Thoracic aorta (tissue), 2 donors: ENCODE measurements around the gene OR10G3. TPM values are rescaled to one million over a fixed set of nuclear protein-coding genes. Genes with fewer than 3 reads are reported as not detected.

ENCODE experiments used
- ATAC-seq: fragments of 150-250 bp; one replicate; pipeline ENCODE4 v1.8.0; 2017; ENCODE audit warnings: low read depth; ENCODE audit not compliant: insufficient number of reproducible peaks, low FRiP score
- DNase-seq: peaks from one replicate; pipeline ENCODE4 v3.0.0-alpha.2; 2020; ENCODE audit warnings: low spot score
- H3K27ac ChIP-seq, 2 donors: fragments of 200-600 bp; sonication (generic); 1 replicate in 1 of 2; 2 replicates in 1 of 2; pipeline ENCODE4 v1.5.1; 2016; ENCODE audit warnings: mild to moderate bottlenecking in 2 of 2, moderate library complexity in 2 of 2
- H3K27me3 ChIP-seq: fragments of 200-600 bp; sonication (generic); replicated peaks from 2 replicates; pipeline ENCODE4 v1.6.0; 2016; ENCODE audit warnings: mild to moderate bottlenecking; ENCODE audit not compliant: insufficient read depth
- H3K36me3 ChIP-seq: fragments of 200-600 bp; sonication (generic); one replicate; pipeline ENCODE4 v1.5.1; 2016
- H3K4me1 ChIP-seq, 2 donors: fragments of 200-600 bp; sonication (generic); 1 replicate in 1 of 2; 2 replicates in 1 of 2; pipeline versions ENCODE4 v1.5.1 to v1.6.0; 2016; ENCODE audit warnings: low read depth in 2 of 2, mild to moderate bottlenecking in 1 of 2; ENCODE audit not compliant: control insufficient read depth in 1 of 2
- H3K4me3 ChIP-seq: fragments of 200-600 bp; sonication (generic); 2 replicates; pipeline ENCODE4 v1.5.1; 2016; ENCODE audit warnings: mild to moderate bottlenecking
- H3K9me3 ChIP-seq: fragments of 200-600 bp; sonication (generic); 2 replicates; pipeline ENCODE4 v1.5.1; 2016
- total RNA-seq, 2 donors: library from RNA; depleted of rRNA; stranded (reverse); fragments of >200 nt; gene quantifications; one replicate each; pipeline versions ENCODE4 v1.1.0 to v1.2.3, GENCODE V29; 2016
- TF ChIP-seq, protein P1 (sequence below): fragments of 200-600 bp; sonication (generic); IDR thresholded peaks from one replicate; pipeline ENCODE4 v1.5.1; 2019; ENCODE audit warnings: antibody characterized with exemption

The OR10G3 gene
- total RNA-seq, 2 donors from 2014 or later, result not detected

DNA sequence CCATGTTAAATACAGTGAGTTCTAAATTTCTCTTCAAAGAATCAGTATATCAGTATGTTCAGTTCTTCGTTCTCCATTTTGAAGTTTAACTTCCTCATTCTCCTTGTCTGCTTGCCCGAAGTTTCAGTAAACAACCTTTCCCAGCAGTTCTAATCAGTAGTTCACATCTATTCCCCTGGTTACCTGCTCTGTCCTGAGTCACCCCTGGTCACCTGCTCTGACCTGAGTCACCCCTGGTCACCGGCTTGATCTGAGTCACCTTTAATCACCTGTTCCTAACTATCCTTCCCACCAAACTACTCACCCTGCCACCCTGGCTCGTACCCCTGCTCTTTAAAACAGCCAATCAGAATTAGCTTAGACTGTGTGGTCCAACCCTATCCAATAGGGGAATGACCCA is 9.4 kb upstream of the OR10G3 start:
- TF ChIP-seq, protein P1, sequence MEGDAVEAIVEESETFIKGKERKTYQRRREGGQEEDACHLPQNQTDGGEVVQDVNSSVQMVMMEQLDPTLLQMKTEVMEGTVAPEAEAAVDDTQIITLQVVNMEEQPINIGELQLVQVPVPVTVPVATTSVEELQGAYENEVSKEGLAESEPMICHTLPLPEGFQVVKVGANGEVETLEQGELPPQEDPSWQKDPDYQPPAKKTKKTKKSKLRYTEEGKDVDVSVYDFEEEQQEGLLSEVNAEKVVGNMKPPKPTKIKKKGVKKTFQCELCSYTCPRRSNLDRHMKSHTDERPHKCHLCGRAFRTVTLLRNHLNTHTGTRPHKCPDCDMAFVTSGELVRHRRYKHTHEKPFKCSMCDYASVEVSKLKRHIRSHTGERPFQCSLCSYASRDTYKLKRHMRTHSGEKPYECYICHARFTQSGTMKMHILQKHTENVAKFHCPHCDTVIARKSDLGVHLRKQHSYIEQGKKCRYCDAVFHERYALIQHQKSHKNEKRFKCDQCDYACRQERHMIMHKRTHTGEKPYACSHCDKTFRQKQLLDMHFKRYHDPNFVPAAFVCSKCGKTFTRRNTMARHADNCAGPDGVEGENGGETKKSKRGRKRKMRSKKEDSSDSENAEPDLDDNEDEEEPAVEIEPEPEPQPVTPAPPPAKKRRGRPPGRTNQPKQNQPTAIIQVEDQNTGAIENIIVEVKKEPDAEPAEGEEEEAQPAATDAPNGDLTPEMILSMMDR, result no peak
- Histone ChIP-seq H3K4me1 (no peaks in the 10 kb centered on the region), H3K4me3 (no peak overlapping the region), H3K27me3 (no peaks in the 10 kb centered on the region), H3K9me3 (peaks cover 12% of the 10 kb centered on the region), H3K36me3 (no peaks in the 10 kb centered on the region), H3K27ac (no peak overlapping the region)
- DNase-seq (no peak), ATAC-seq (no peak)

DNA sequence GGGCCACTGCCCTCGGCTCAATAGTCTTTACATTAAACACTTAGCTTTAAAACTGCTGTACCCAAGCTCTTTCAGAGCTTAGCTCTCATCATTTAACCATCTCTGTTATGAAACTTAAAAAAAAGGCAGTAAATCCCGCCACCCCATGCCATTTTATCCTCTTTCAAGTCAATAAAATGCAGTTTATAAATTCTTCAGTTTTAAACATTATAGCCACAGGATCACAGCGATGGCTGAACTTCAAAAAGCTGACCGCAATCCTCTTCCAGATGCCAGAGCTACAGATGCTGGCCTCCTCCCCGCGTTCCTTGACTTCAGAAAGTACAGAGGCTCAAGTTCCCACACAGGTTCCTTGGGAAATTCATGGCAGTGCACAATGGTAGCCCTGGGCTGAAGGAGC is 4.2 kb downstream of the OR10G3 start:
- H3K27me3 ChIP-seq, result no peaks in the 10 kb centered on the region
- H3K4me3 ChIP-seq, result no peak overlapping the region
- TF ChIP-seq, protein P1, result no peak
- no peak for ATAC-seq
- no peaks in the 10 kb centered on the region for H3K4me1 ChIP-seq
- H3K36me3 ChIP-seq, result no peaks in the 10 kb centered on the region
- no peak for DNase-seq
- H3K9me3 ChIP-seq, result peaks cover 3% of the 10 kb centered on the region
- no peak overlapping the region for H3K27ac ChIP-seq

DNA sequence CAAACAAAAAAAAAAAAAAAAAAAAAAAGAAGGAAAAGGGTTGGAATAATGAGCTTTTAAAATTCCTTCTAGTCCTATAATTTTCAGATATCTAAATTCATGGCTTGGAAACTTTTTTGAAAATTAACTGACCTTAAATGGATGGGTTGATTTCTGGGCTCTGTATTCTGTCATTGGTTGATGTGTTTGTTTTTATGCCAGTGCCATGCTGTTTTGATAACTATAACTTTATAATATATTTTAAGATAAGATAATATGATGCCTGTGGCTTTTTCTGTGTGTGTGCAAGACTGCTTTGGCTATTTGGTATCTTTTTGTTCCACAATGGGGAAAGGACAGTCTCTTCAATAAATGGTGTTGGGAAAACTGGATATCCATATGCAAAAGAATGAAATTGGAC is 7.3 kb downstream of the OR10G3 start:
- Histone ChIP-seq H3K4me3 (no peak overlapping the region), H3K27ac (no peak overlapping the region), H3K27me3 (no peaks in the 10 kb centered on the region), H3K36me3 (no peaks in the 10 kb centered on the region), H3K4me1 (no peaks in the 10 kb centered on the region), H3K9me3 (peaks cover 3% of the 10 kb centered on the region)
- TF ChIP-seq, protein P1, result no peak
- no peak for DNase-seq
- no peak for ATAC-seq

DNA sequence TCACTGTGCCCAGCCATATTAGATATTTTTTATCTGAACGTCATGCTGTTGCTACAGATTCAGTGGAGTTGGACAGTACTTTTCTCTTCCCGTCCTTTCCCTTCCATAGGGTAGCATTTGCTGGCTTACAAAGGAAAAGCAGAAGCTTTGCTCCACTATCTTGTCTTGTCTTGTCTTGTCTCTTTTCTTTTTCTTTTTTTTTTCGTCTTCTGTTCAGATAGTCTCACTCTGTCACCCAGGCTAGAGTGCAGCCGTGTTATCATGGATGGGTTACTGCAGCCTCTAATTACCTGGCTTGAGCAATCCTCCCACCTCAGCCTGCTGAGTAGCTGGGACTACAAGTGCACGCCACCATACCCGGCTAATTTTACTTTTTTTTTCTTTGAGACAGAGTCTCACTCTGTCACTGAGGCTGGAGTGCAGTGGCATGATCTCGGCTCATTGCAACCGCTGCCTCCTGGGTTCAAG is 21.1 kb downstream of the OR10G3 start:
- TF ChIP-seq, protein P1, result no peak
- no peak overlapping the region for H3K27ac ChIP-seq
- H3K9me3 ChIP-seq, result no peaks in the 10 kb centered on the region
- H3K4me3 ChIP-seq, result no peak overlapping the region
- no peaks in the 10 kb centered on the region for H3K27me3 ChIP-seq
- no peak for ATAC-seq
- H3K4me1 ChIP-seq, result peaks cover 4 to 5% of the 10 kb centered on the region in 2 donors
- H3K36me3 ChIP-seq, result no peaks in the 10 kb centered on the region
- DNase-seq, result no peak

DNA sequence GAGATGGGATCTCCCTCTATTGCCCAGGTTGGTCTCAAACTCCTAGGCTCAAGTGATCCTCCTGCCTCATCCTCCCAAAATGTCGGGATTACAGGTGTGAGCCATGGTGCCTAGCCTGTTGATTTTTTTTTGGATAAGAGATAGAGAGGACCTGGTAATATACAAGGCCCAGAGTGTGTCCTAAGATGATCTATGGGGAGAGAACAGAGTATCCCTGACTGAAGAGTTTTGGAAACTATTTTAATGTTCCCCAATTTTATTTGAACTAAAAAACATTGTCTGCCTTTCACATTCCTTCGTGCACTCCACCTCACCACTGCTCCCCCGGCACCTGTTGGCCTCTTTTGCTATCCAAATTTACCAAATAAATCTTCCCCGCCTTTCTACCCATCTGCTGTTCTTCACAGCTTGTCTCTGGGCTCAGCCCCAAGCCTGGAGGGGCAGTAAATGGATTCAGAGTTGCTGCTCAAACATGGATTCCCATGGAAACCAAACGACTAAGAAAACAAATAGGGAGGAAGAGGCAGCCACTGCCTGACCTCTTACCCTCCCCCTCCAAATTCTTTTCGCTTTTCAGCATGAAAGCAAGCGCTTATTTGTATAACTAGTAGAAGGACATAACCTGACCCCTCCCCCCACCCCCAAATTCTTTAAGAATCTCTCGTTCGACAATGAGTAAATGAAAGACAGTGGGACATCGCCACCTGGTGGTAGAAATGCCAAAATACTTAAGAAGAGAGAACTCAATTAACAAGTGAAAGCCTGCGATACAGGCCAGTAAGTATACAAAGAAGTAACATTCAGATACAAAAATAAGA is 22.6 kb downstream of the OR10G3 start:
- Histone ChIP-seq H3K27ac (peak overlapping the region; percentile 25 to 53), H3K4me3 (peak overlapping the region; percentile 67), H3K4me1 (peaks cover 4 to 5% of the 10 kb centered on the region in 2 donors), H3K27me3 (no peaks in the 10 kb centered on the region), H3K9me3 (no peaks in the 10 kb centered on the region), H3K36me3 (no peaks in the 10 kb centered on the region)
- ATAC-seq (peak; percentile 60), DNase-seq (peak; percentile 66)
- TF ChIP-seq, protein P1, result peak; percentile 75
